Fibroblast of lung (primary cell): ENCODE data around the gene ZGRF1. TPM values are rescaled to one million over a fixed set of nuclear protein-coding genes. Genes with fewer than 3 reads are reported as not detected.
A peak's percentile ranks its signal among the peaks of the same experiment; 100 is the strongest.

ENCODE experiments used
- DNase-seq, 2 donors: peaks; one replicate each; pipeline versions ENCODE4 v3.0.0 to v3.0.0-alpha.2; 2010; ENCODE audit warnings: low read depth in 2 of 2
- H2AFZ ChIP-seq: 2 replicates; pipeline ENCODE4 v1.5.1; 2012; ENCODE audit warnings: low read length, control low read depth, inconsistent platforms
- H3K27ac ChIP-seq: 2 replicates; pipeline ENCODE4 v1.5.1; 2011; ENCODE audit warnings: low read length, control low read depth; ENCODE audit not compliant: insufficient read depth
- H3K27me3 ChIP-seq: 2 replicates; pipeline ENCODE4 v1.5.1; 2011; ENCODE audit warnings: mild to moderate bottlenecking, low read length; ENCODE audit not compliant: control insufficient read depth, insufficient read depth
- H3K36me3 ChIP-seq: 2 replicates; pipeline ENCODE4 v1.5.1; 2011; ENCODE audit warnings: low read length; ENCODE audit not compliant: control insufficient read depth, insufficient read depth
- H3K4me1 ChIP-seq: 2 replicates; pipeline ENCODE4 v1.5.1; 2011; ENCODE audit warnings: low read length; ENCODE audit not compliant: control insufficient read depth, insufficient read depth; ENCODE audit errors: extremely low read depth
- H3K4me2 ChIP-seq: 2 replicates; pipeline ENCODE4 v1.5.1; 2011; ENCODE audit warnings: low read length, control low read depth; ENCODE audit not compliant: insufficient read depth; ENCODE audit errors: extremely low read depth
- H3K4me3 ChIP-seq, 4 experiments: fragments of 200-600 bp in 1 of 4; sonication (generic) in 1 of 4; replicated peaks in 1 of 4; 2 replicates each; pipeline ENCODE4 v1.5.1; 2011 to 2016; ENCODE audit warnings: low read length in 4 of 4, low read depth in 3 of 4, mild to moderate bottlenecking in 3 of 4, control low read depth in 2 of 4, inconsistent platforms in 1 of 4, mixed read lengths in 1 of 4; ENCODE audit not compliant: insufficient read depth in 1 of 4; ENCODE audit errors: control extremely low read depth in 1 of 4
- H3K79me2 ChIP-seq: 2 replicates; pipeline ENCODE4 v1.5.1; 2012; ENCODE audit warnings: mild to moderate bottlenecking, low read length, inconsistent platforms; ENCODE audit not compliant: control insufficient read depth, insufficient read depth
- H3K9ac ChIP-seq: 2 replicates; pipeline ENCODE4 v1.5.1; 2011; ENCODE audit warnings: mild to moderate bottlenecking, low read length, control low read depth; ENCODE audit not compliant: insufficient read depth
- H3K9me3 ChIP-seq: 2 replicates; pipeline ENCODE4 v1.5.1; 2012; ENCODE audit warnings: low read depth, low read length; ENCODE audit not compliant: control insufficient read depth, insufficient read depth
- H4K20me1 ChIP-seq: 2 replicates; pipeline ENCODE4 v1.5.1; 2011; ENCODE audit warnings: low read length; ENCODE audit not compliant: control insufficient read depth, insufficient read depth; ENCODE audit errors: extremely low read depth
- CTCF ChIP-seq, 2 donors: IDR thresholded peaks in 1 of 2; conservative IDR thresholded peaks in 1 of 2; 1 replicate in 1 of 2; 2 replicates in 1 of 2; pipeline ENCODE4 v1.5.1; 2011 to 2012; ENCODE audit warnings: low read length in 2 of 2, control low read depth in 1 of 2, inconsistent platforms in 1 of 2, low read depth in 1 of 2, mild to moderate bottlenecking in 1 of 2
- EZH2 ChIP-seq: IDR thresholded peaks from 2 replicates; pipeline ENCODE4 v1.5.1; 2012; ENCODE audit warnings: low read length, control low read depth, mild to moderate bottlenecking; ENCODE audit errors: missing control alignments
- polyA plus RNA-seq, 2 donors: library from polyadenylated mRNA; depleted of rRNA in 1 of 2; stranded (reverse) in 1 of 2; unstranded in 1 of 2; fragments of >200 nt; gene quantifications; 2 replicates each; pipeline ENCODE4 v1.2.1, GENCODE V29; 2011 to 2012; ENCODE audit warnings: missing spikeins in 1 of 2
- total RNA-seq: library from RNA; depleted of rRNA; stranded (reverse); fragments of >200 nt; gene quantifications from 2 replicates; pipeline ENCODE4 v1.2.1, GENCODE V29; 2014

ZGRF1 gene
- total and polyA plus RNA-seq, 2 donors (not counting 1 experiment from before 2014, with no cell fraction given): 3.1 to 5.8 TPM

- no peak overlapping the region for H3K9ac ChIP-seq
- H3K79me2 ChIP-seq: peaks cover 20% of the 10 kb centered on the region
- peaks cover 7% of the 10 kb centered on the region for H3K36me3 ChIP-seq
- DNase-seq: no peak
- H3K27me3 ChIP-seq: no peaks in the 10 kb centered on the region
- no peak overlapping the region for H3K4me2 ChIP-seq
- no peak overlapping the region for H3K4me3 ChIP-seq
- H3K27ac ChIP-seq: no peak overlapping the region
- no peaks in the 10 kb centered on the region for H3K4me1 ChIP-seq
- no peaks in the 10 kb centered on the region for H3K9me3 ChIP-seq
- H2AFZ ChIP-seq: no peak overlapping the region
- no peaks in the 10 kb centered on the region for H4K20me1 ChIP-seq
- no peak for TF ChIP-seq EZH2
- TF ChIP-seq CTCF (conservative IDR thresholded peaks at IDR 0.05 in 1 of 2, IDR thresholded peaks at IDR 0.05 in 1 of 2; ENCODE audit: low read depth in 1 of 2, low read length in 2 of 2): no peak
These were observed 5.8 kb upstream of the ZGRF1 start for GRCh38 chr4:112642526-112642925.

GRCh38 chr4:112637552-112637866 is 800 bp upstream of the ZGRF1 start:
- peaks cover 31% of the 10 kb centered on the region for H3K79me2 ChIP-seq

GRCh38 chr4:112633477-112634235 is 3.1 kb downstream of the ZGRF1 start:
- Histone ChIP-seq H3K27me3 (no peaks in the 10 kb centered on the region), H3K36me3 (no peaks in the 10 kb centered on the region), H3K9ac (no peak overlapping the region), H3K4me2 (peak overlapping the region; percentile 62), H2AFZ (peak overlapping the region; percentile 76), H4K20me1 (no peaks in the 10 kb centered on the region), H3K27ac (no peak overlapping the region), H3K79me2 (peaks cover 22% of the 10 kb centered on the region), H3K9me3 (no peaks in the 10 kb centered on the region), H3K4me1 (peaks cover 2% of the 10 kb centered on the region), H3K4me3 (peak overlapping the region in 1 of 4 experiments; percentile 30)
- peak; percentile 23 to 71 for DNase-seq
- TF ChIP-seq CTCF (conservative IDR thresholded peaks at IDR 0.05 in 1 of 2, IDR thresholded peaks at IDR 0.05 in 1 of 2; ENCODE audit: low read depth in 1 of 2, low read length in 2 of 2): peak; percentile 28 to 54
- no peak for TF ChIP-seq EZH2

More at GRCh38 chr4:112637552-112637866, 800 bp upstream of the ZGRF1 start:
- peak overlapping the region; percentile 98 for H3K27ac ChIP-seq
- DNase-seq: no peak
- peaks cover 2% of the 10 kb centered on the region for H3K4me1 ChIP-seq
- H2AFZ ChIP-seq: peak overlapping the region; percentile 47
- peak overlapping the region; percentile 73 for H3K4me2 ChIP-seq
- H4K20me1 ChIP-seq: no peaks in the 10 kb centered on the region
- no peaks in the 10 kb centered on the region for H3K27me3 ChIP-seq
- H3K9ac ChIP-seq: peak overlapping the region; percentile 63
- H3K9me3 ChIP-seq: no peaks in the 10 kb centered on the region
- TF ChIP-seq EZH2 (no peak), CTCF (conservative IDR thresholded peaks at IDR 0.05 in 1 of 2, IDR thresholded peaks at IDR 0.05 in 1 of 2; ENCODE audit: low read depth in 1 of 2, low read length in 2 of 2) (no peak)
- peak overlapping the region; percentile 62 to 92 (median 81) for H3K4me3 ChIP-seq
- H3K36me3 ChIP-seq: peaks cover 2% of the 10 kb centered on the region
